Fibroblast of lung (primary cell): ENCODE measurements around the gene HECW1. TPM values are rescaled to one million over a fixed set of nuclear protein-coding genes. Genes with fewer than 3 reads are reported as not detected.

Experiments
- DNase-seq, 2 donors: peaks; one replicate each; pipeline versions ENCODE4 v3.0.0 to v3.0.0-alpha.2; 2010; ENCODE audit warnings: low read depth in 2 of 2
- H2AFZ ChIP-seq: 2 replicates; pipeline ENCODE4 v1.5.1; 2012; ENCODE audit warnings: low read length, control low read depth, inconsistent platforms
- H3K27ac ChIP-seq: 2 replicates; pipeline ENCODE4 v1.5.1; 2011; ENCODE audit warnings: low read length, control low read depth; ENCODE audit not compliant: insufficient read depth
- H3K27me3 ChIP-seq: 2 replicates; pipeline ENCODE4 v1.5.1; 2011; ENCODE audit warnings: mild to moderate bottlenecking, low read length; ENCODE audit not compliant: control insufficient read depth, insufficient read depth
- H3K36me3 ChIP-seq: 2 replicates; pipeline ENCODE4 v1.5.1; 2011; ENCODE audit warnings: low read length; ENCODE audit not compliant: control insufficient read depth, insufficient read depth
- H3K4me1 ChIP-seq: 2 replicates; pipeline ENCODE4 v1.5.1; 2011; ENCODE audit warnings: low read length; ENCODE audit not compliant: control insufficient read depth, insufficient read depth; ENCODE audit errors: extremely low read depth
- H3K4me2 ChIP-seq: 2 replicates; pipeline ENCODE4 v1.5.1; 2011; ENCODE audit warnings: low read length, control low read depth; ENCODE audit not compliant: insufficient read depth; ENCODE audit errors: extremely low read depth
- H3K4me3 ChIP-seq, 4 experiments: fragments of 200-600 bp in 1 of 4; sonication (generic) in 1 of 4; replicated peaks in 1 of 4; 2 replicates each; pipeline ENCODE4 v1.5.1; 2011 to 2016; ENCODE audit warnings: low read length in 4 of 4, low read depth in 3 of 4, mild to moderate bottlenecking in 3 of 4, control low read depth in 2 of 4, inconsistent platforms in 1 of 4, mixed read lengths in 1 of 4; ENCODE audit not compliant: insufficient read depth in 1 of 4; ENCODE audit errors: control extremely low read depth in 1 of 4
- H3K79me2 ChIP-seq: 2 replicates; pipeline ENCODE4 v1.5.1; 2012; ENCODE audit warnings: mild to moderate bottlenecking, low read length, inconsistent platforms; ENCODE audit not compliant: control insufficient read depth, insufficient read depth
- H3K9ac ChIP-seq: 2 replicates; pipeline ENCODE4 v1.5.1; 2011; ENCODE audit warnings: mild to moderate bottlenecking, low read length, control low read depth; ENCODE audit not compliant: insufficient read depth
- H3K9me3 ChIP-seq: 2 replicates; pipeline ENCODE4 v1.5.1; 2012; ENCODE audit warnings: low read depth, low read length; ENCODE audit not compliant: control insufficient read depth, insufficient read depth
- H4K20me1 ChIP-seq: 2 replicates; pipeline ENCODE4 v1.5.1; 2011; ENCODE audit warnings: low read length; ENCODE audit not compliant: control insufficient read depth, insufficient read depth; ENCODE audit errors: extremely low read depth
- CTCF ChIP-seq, 2 donors: IDR thresholded peaks in 1 of 2; conservative IDR thresholded peaks in 1 of 2; 1 replicate in 1 of 2; 2 replicates in 1 of 2; pipeline ENCODE4 v1.5.1; 2011 to 2012; ENCODE audit warnings: low read length in 2 of 2, control low read depth in 1 of 2, inconsistent platforms in 1 of 2, low read depth in 1 of 2, mild to moderate bottlenecking in 1 of 2
- EZH2 ChIP-seq: IDR thresholded peaks from 2 replicates; pipeline ENCODE4 v1.5.1; 2012; ENCODE audit warnings: low read length, control low read depth, mild to moderate bottlenecking; ENCODE audit errors: missing control alignments
- polyA plus RNA-seq, 2 donors: library from polyadenylated mRNA; depleted of rRNA in 1 of 2; stranded (reverse) in 1 of 2; unstranded in 1 of 2; fragments of >200 nt; gene quantifications; 2 replicates each; pipeline ENCODE4 v1.2.1, GENCODE V29; 2011 to 2012; ENCODE audit warnings: missing spikeins in 1 of 2
- total RNA-seq: library from RNA; depleted of rRNA; stranded (reverse); fragments of >200 nt; gene quantifications from 2 replicates; pipeline ENCODE4 v1.2.1, GENCODE V29; 2014

The HECW1 gene
- total and polyA plus RNA-seq, 2 donors (not counting 1 experiment from before 2014, with no cell fraction given), result 1.1 to 6.1 TPM

DNA sequence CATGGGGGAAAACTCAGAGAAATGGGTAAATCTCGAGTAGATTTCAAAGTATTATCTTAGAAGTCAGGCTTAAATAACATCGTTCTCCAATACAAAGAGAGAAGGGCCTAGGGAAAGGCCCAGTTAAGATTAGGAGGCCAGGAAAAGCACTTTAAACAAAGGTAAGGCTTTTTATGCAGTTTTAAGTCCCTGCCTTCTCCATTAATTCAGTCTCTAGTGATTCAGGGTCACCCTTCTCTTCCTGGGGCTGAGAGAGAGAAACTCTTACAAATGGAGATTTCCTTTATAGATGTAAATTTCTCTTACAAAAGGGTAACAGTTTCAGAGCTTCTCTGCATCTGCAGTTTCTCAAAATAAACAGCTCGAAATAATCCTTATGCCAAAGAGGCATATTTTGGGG, 179.3 kb downstream of the HECW1 start:
- TF ChIP-seq EZH2 (no peak), CTCF (conservative IDR thresholded peaks at IDR 0.05 in 1 of 2, IDR thresholded peaks at IDR 0.05 in 1 of 2; ENCODE audit: low read depth in 1 of 2, low read length in 2 of 2) (no peak)
- peaks cover 8% of the 10 kb centered on the region for H3K4me1 ChIP-seq

GRCh38 chr7:43292384-43292783, 179.9 kb downstream of the HECW1 start:
- no peak overlapping the region for H2AFZ ChIP-seq
- H3K4me1 ChIP-seq, result peaks cover 8% of the 10 kb centered on the region
- no peak overlapping the region for H3K4me2 ChIP-seq

More for the DNA sequence above, 179.3 kb downstream of the HECW1 start:
- H3K9me3 ChIP-seq, result no peaks in the 10 kb centered on the region
- H3K79me2 ChIP-seq, result no peaks in the 10 kb centered on the region
- DNase-seq, result no peak
- H3K4me3 ChIP-seq, result no peak overlapping the region
- H3K4me2 ChIP-seq, result no peak overlapping the region
- no peaks in the 10 kb centered on the region for H4K20me1 ChIP-seq
- H2AFZ ChIP-seq, result no peak overlapping the region
- no peaks in the 10 kb centered on the region for H3K27me3 ChIP-seq
- H3K27ac ChIP-seq, result no peak overlapping the region
- H3K9ac ChIP-seq, result no peak overlapping the region
- no peaks in the 10 kb centered on the region for H3K36me3 ChIP-seq

GRCh38 chr7:43294080-43294630, 181.7 kb downstream of the HECW1 start:
- Histone ChIP-seq H3K36me3 (no peaks in the 10 kb centered on the region), H4K20me1 (no peaks in the 10 kb centered on the region), H3K4me2 (peak overlapping the region; percentile 50), H3K9ac (no peak overlapping the region), H3K27ac (no peak overlapping the region), H2AFZ (no peak overlapping the region), H3K79me2 (no peaks in the 10 kb centered on the region), H3K4me1 (peaks cover 8% of the 10 kb centered on the region), H3K9me3 (no peaks in the 10 kb centered on the region), H3K4me3 (no peak overlapping the region), H3K27me3 (no peaks in the 10 kb centered on the region)
- peak; percentile 87 to 91 for DNase-seq
- no peak for TF ChIP-seq CTCF (conservative IDR thresholded peaks at IDR 0.05 in 1 of 2, IDR thresholded peaks at IDR 0.05 in 1 of 2; ENCODE audit: low read depth in 1 of 2, low read length in 2 of 2)
- no peak for TF ChIP-seq EZH2

More at GRCh38 chr7:43292384-43292783, 179.9 kb downstream of the HECW1 start:
- Histone ChIP-seq H3K4me3 (no peak overlapping the region), H3K79me2 (no peaks in the 10 kb centered on the region), H3K9me3 (no peaks in the 10 kb centered on the region), H3K27ac (no peak overlapping the region), H4K20me1 (no peaks in the 10 kb centered on the region), H3K9ac (no peak overlapping the region), H3K36me3 (no peaks in the 10 kb centered on the region), H3K27me3 (no peaks in the 10 kb centered on the region)
- DNase-seq, result no peak
- no peak for TF ChIP-seq CTCF (conservative IDR thresholded peaks at IDR 0.05 in 1 of 2, IDR thresholded peaks at IDR 0.05 in 1 of 2; ENCODE audit: low read depth in 1 of 2, low read length in 2 of 2)
- no peak for TF ChIP-seq EZH2
